Prostate gland (tissue), 2 donors: ENCODE measurements around the gene NDUFV1.

ENCODE experiments used
- POLR2A ChIP-seq: fragments of 450-650 bp; IDR thresholded peaks from one replicate; pipeline ENCODE4 v1.6.1; 2016; ENCODE audit warnings: antibody characterized with exemption, mild to moderate bottlenecking
- POLR2AphosphoS5 ChIP-seq: sonication (generic); formaldehyde crosslinking; IDR thresholded peaks from one replicate; pipeline ENCODE4 v1.6.1; 2017; ENCODE audit warnings: antibody characterized with exemption
- TF ChIP-seq, protein P1 (sequence below), 4 experiments: fragments of 200-600 bp in 2 of 4; fragments of 450-650 bp in 2 of 4; sonication (generic) in 2 of 4; IDR thresholded peaks; 1 replicate in 3 of 4; 2 replicates in 1 of 4; pipeline ENCODE4 v1.5.1; 2016 to 2019; ENCODE audit warnings: antibody characterized with exemption in 4 of 4, mild to moderate bottlenecking in 2 of 4, moderate library complexity in 2 of 4

DNA sequence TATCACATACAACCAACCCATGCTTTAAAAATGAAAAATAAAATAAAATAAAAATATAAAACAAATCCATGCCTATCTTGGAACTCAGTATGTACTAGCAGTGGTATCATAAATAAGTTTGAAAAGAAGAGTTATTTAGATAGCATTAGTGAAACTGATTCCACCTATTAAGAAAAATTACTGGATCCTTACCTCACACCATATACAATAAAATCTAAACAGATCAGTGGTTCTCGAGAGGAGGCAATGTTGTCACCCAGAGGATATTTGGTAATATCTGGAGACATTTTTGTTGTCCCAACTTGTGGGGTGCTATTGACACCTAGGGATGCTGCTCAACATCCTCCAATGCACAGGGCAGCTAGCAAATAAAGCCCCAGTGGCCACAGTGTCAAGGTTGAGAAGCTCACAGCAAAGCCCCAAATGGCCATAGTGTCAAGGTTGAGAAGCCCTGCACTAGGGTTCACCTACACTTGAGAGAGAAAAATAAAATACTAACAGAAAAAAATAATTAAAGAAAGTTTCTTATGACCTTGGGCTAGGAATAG, 9.9 kb upstream of the NDUFV1 start:
- no peak for TF ChIP-seq POLR2A
- TF ChIP-seq POLR2AphosphoS5 = no peak
- TF ChIP-seq, protein P1, sequence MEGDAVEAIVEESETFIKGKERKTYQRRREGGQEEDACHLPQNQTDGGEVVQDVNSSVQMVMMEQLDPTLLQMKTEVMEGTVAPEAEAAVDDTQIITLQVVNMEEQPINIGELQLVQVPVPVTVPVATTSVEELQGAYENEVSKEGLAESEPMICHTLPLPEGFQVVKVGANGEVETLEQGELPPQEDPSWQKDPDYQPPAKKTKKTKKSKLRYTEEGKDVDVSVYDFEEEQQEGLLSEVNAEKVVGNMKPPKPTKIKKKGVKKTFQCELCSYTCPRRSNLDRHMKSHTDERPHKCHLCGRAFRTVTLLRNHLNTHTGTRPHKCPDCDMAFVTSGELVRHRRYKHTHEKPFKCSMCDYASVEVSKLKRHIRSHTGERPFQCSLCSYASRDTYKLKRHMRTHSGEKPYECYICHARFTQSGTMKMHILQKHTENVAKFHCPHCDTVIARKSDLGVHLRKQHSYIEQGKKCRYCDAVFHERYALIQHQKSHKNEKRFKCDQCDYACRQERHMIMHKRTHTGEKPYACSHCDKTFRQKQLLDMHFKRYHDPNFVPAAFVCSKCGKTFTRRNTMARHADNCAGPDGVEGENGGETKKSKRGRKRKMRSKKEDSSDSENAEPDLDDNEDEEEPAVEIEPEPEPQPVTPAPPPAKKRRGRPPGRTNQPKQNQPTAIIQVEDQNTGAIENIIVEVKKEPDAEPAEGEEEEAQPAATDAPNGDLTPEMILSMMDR (IDR thresholded peaks at IDR 0.05) = no peak
